ENCODE results near the gene PLSCR5.

PLSCR5 gene

GRCh38 chr3:146581951-146582467 lies 23.1 kb downstream of the PLSCR5 start:
- DNase-seq = peak; percentile 81

- DNase-seq = no peak
Observed at GRCh38 chr3:146581080-146581601, 24.0 kb downstream of the PLSCR5 start.

GRCh38 chr3:146577662-146578061 lies 27.5 kb downstream of the PLSCR5 start:
- DNase-seq = peak; percentile 42

- DNase-seq = no peak
Observed at GRCh38 chr3:146575636-146576035, 29.5 kb downstream of the PLSCR5 start.

GRCh38 chr3:146574173-146574572 lies 31.0 kb downstream of the PLSCR5 start:
- DNase-seq = no peak

GRCh38 chr3:146569314-146569713 lies 35.8 kb downstream of the PLSCR5 start:
- no peak for DNase-seq

- no peak for DNase-seq
Observed at GRCh38 chr3:146566138-146566537, 39.0 kb downstream of the PLSCR5 start.

- no peak for DNase-seq
Observed at GRCh38 chr3:146561879-146562278, 43.3 kb downstream of the PLSCR5 start.

GRCh38 chr3:146561463-146561862 lies 43.7 kb downstream of the PLSCR5 start:
- no peak for DNase-seq

GRCh38 chr3:146560678-146561077 lies 44.5 kb downstream of the PLSCR5 start:
- DNase-seq = no peak

GRCh38 chr3:146559388-146559787 lies 45.8 kb downstream of the PLSCR5 start:
- peak; percentile 24 for DNase-seq

- DNase-seq = peak; percentile 84
Observed at GRCh38 chr3:146558781-146559180, 46.4 kb downstream of the PLSCR5 start.

GRCh38 chr3:146557745-146558144 lies 47.4 kb downstream of the PLSCR5 start:
- DNase-seq = peak; percentile 40

- DNase-seq = no peak
Observed at GRCh38 chr3:146555311-146555710, 49.8 kb downstream of the PLSCR5 start.

GRCh38 chr3:146554151-146554760 lies 50.9 kb downstream of the PLSCR5 start:
- peak; percentile 66 for DNase-seq

- DNase-seq = peak; percentile 36
Observed at GRCh38 chr3:146550743-146551510, 54.2 kb downstream of the PLSCR5 start.

GRCh38 chr3:146550070-146550615 lies 55.0 kb downstream of the PLSCR5 start:
- no peak for DNase-seq

- no peak for DNase-seq
Observed at GRCh38 chr3:146547235-146547835, 57.8 kb downstream of the PLSCR5 start.

- no peak for DNase-seq
Observed at GRCh38 chr3:146546366-146546965, 58.7 kb downstream of the PLSCR5 start.

GRCh38 chr3:146544929-146545528 lies 60.1 kb downstream of the PLSCR5 start:
- DNase-seq = no peak

GRCh38 chr3:146544002-146544928 lies 60.9 kb downstream of the PLSCR5 start, which contains the start of gene PLSCR1:
TSS of gene PLSCR1 (minus strand) at chr3:146544607. CDS start at chr3:146536552, 8,055 bp downstream.
- DNase-seq = peak; percentile 99

Data from MV-4-11 (cell line).